Islet precursor cell (in vitro differentiated cells): ENCODE results near the gene C11orf98.
A peak's percentile ranks its signal among the peaks of the same experiment; 100 is the strongest.
"Not testable (repeated sequence)": the region's sequence is repeated elsewhere in the genome, so short reads cannot be mapped to it uniquely, and the experiment has no call there.

ENCODE experiments used
- DNase-seq: peaks from one replicate; pipeline ENCODE4 v3.0.0-alpha.2; 2018

Gene C11orf98

GRCh38 chr11:62680825-62681240, 15.8 kb upstream of the C11orf98 start:
- peak; percentile 87 for DNase-seq

GRCh38 chr11:62678770-62679696, 14.0 kb upstream of the C11orf98 start, which contains the start of gene UBXN1:
Gene UBXN1, minus strand, starts transcription at chr11:62679073. Its CDS starts 150 bp downstream, at chr11:62678923.
- peak; percentile 92 for DNase-seq

- no peak for DNase-seq
These were observed 13.4 kb upstream of the C11orf98 start for GRCh38 chr11:62678433-62678769.

GRCh38 chr11:62677714-62678113, 12.7 kb upstream of the C11orf98 start:
- DNase-seq, result no peak

- no peak for DNase-seq
These were observed 12.1 kb upstream of the C11orf98 start for GRCh38 chr11:62677156-62677555.

GRCh38 chr11:62676698-62677097, 11.7 kb upstream of the C11orf98 start:
- DNase-seq, result no peak

- not testable (repeated sequence) for DNase-seq
These were observed 10.4 kb upstream of the C11orf98 start for GRCh38 chr11:62675415-62675814.

- no peak for DNase-seq
These were observed 8.2 kb upstream of the C11orf98 start for GRCh38 chr11:62673196-62673525.

GRCh38 chr11:62671608-62672389, 6.8 kb upstream of the C11orf98 start, which contains the start of the genes LBHD1 and UQCC3:
Gene LBHD1, minus strand, starts transcription at chr11:62672267. Its CDS starts 2,236 bp downstream, at chr11:62670031.
Gene UQCC3, plus strand, starts transcription at chr11:62671673. Its CDS starts 73 bp downstream, at chr11:62671746.
- DNase-seq, result peak; percentile 92

GRCh38 chr11:62671236-62671607, 6.2 kb upstream of the C11orf98 start:
- no peak for DNase-seq

GRCh38 chr11:62669420-62670161, 4.6 kb upstream of the C11orf98 start:
- DNase-seq, result no peak

GRCh38 chr11:62667460-62667859, 2.5 kb upstream of the C11orf98 start:
- no peak for DNase-seq

- DNase-seq, result no peak
These were observed 1.4 kb upstream of the C11orf98 start for GRCh38 chr11:62666259-62666926.

- no peak for DNase-seq
These were observed 719 bp upstream of the C11orf98 start for GRCh38 chr11:62665599-62666258.

- peak; percentile 84 for DNase-seq
These were observed 470 bp downstream of the C11orf98 start for GRCh38 chr11:62664405-62665074.

- DNase-seq, result no peak
These were observed 8.1 kb downstream of the C11orf98 start for GRCh38 chr11:62656796-62657429.

GRCh38 chr11:62654297-62654696, 10.7 kb downstream of the C11orf98 start:
- no peak for DNase-seq

- DNase-seq, result no peak
These were observed 12.6 kb downstream of the C11orf98 start for GRCh38 chr11:62652161-62653006.

- not testable (repeated sequence) for DNase-seq
These were observed 14.7 kb downstream of the C11orf98 start for GRCh38 chr11:62650283-62650682.

- no peak for DNase-seq
These were observed 15.5 kb downstream of the C11orf98 start for GRCh38 chr11:62649486-62649885.
